NOMO-1 (cell line): ENCODE data around the gene RBM20.
"Not testable (repeated sequence)": the region's sequence is repeated elsewhere in the genome, so short reads cannot be mapped to it uniquely, and the experiment has no call there.

Source experiments
- DNase-seq, 2 experiments: peaks; one replicate each; lab custom pipeline; 2025; ENCODE audit not compliant: unreplicated experiment in 2 of 2; lab: John Stamatoyannopoulos, UW

Gene RBM20

GRCh38 chr10:110643653-110644597 is at the start of gene RBM20:
Gene RBM20 (plus strand): TSS chr10:110644336. CDS start chr10:110644455, 119 bp downstream.
- no peak for DNase-seq

DNA sequence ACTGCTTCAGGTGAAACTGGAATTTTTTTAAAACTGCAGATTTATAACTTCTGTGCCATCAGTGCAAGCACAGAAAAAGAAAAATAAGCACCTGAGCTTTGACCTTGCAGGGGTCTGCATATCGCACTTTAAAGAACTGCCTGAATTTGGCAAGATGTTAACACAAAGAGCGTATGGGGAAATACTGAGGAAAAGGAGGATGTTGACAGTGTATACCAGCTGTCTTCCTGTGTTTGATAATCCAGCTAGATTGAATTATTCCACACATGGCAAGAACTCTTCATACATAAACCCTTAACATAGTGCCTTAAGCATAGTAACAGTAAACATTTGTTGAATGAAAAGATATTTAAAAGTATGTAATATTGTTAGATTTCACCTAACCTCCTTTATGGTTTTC is 46.7 kb upstream of the RBM20 start:
- DNase-seq, result no peak

DNA sequence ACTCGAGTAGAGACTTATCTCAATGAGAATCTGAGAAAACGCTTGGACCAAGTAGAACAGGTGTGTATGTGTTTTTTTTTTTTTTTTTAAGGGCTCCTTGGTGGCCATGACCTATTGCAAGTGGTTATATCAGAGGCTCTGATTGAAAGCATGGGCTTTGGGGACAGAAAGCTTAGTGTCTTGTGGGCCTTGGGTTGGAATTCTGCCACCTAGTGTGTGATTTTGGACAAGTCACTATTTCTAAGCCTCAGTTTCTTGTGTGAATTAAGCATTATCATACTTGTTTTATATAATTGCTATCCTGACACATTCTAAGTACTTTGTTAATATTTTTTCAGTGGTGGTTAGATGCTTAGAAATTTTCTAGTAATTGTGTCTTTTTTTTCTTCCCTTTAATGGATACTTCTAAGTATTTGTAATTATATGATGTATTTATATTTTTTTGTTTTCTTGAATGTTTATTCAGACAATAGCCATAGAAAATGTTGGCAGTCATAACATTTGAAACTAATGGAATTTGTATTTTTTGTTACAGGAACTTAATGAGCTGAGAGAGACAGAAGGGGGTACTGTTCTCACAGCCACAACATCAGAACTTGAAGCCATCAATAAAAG is 43.5 kb upstream of the RBM20 start:
- DNase-seq, result peak; percentile 23 to 32

- no peak for DNase-seq
Measured at GRCh38 chr10:110601581-110601980, 42.6 kb upstream of the RBM20 start.

DNA sequence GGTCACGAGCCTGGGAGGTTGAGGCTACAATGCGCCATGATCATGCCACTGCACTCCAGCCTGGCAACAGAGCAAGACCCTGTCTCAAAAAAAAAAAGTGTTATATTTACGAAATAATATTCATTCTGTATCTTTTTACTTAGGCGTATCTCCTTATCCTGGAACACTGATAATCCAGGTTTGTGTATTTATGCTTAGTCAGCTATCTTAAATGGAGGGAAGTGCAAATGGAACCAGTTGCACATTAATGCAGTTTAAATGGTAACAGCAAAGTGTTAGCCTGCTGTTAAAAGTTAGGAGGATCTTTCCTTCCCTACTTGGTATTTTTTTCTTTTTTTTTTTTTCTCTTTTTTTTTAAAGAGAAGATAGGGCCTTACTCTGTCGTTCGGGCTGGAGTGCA is 36.0 kb upstream of the RBM20 start:
- DNase-seq, result no peak

DNA sequence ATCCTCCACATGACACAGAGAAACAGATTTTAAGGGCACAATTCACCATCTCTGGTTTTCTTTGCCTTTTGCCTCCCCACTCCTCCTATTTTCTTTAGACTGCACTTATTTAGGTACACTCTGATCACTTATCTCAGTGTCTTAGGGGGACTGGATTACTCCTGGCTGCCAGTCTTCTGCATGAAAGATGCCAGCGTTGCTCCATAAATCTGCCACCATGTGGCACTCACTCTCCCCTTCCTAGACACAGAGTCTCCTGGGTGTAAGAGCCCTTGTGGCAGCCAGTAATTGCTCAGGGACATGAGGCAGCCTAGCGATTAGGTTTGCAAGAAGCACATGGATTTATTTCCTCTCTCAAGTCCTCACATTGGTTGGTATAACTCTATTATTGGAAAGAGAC is 34.5 kb upstream of the RBM20 start:
- DNase-seq, result no peak

GRCh38 chr10:110610308-110610774 is 33.8 kb upstream of the RBM20 start:
- DNase-seq, result peak; percentile 69 to 71

DNA sequence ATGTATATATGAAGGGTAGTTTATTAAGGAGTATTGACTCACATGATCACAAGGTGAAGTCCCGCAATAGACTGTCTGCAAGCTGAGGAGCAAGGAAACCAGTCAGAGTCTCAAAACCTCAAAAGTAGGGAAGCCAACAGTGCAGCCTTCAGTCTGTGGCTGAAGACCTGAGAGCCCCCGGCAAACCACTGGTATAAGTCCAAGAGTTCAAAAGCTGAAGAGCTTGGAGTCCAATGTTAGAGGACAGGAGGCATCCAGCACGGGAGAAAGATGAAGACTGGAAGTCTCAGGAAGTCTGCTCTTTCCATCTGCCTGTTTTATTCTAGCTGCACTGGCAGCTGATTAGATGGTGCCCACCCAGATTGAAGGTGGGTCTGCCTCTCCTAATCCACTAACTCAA is 33.4 kb upstream of the RBM20 start:
- not testable (repeated sequence) for DNase-seq

DNA sequence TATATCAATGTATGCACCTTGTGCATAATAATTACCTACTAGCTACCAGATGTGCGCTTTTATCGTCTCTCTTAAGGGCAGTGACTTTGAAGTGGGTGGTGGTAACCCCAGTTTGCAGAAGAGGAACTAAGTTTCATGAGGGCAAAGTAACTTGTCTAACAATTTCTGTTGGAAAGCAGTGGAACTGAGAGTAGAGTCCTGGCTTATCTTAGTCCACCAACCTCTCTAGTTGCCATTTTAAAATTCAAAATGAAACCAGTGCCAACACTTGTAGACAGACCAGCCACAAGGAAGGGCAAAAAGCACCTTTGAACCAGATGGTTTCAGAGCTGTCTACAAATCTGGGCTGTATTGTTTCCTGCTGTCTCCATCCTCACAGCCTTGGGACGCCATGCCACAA is 32.0 kb upstream of the RBM20 start:
- DNase-seq, result peak; percentile 1 to 36

GRCh38 chr10:110612629-110613028 is 31.5 kb upstream of the RBM20 start:
- DNase-seq, result no peak

- DNase-seq, result peak; percentile 59 to 70
Measured at GRCh38 chr10:110613341-110613995, 30.7 kb upstream of the RBM20 start.

- DNase-seq, result no peak
Measured at GRCh38 chr10:110613996-110614495, 30.1 kb upstream of the RBM20 start.

DNA sequence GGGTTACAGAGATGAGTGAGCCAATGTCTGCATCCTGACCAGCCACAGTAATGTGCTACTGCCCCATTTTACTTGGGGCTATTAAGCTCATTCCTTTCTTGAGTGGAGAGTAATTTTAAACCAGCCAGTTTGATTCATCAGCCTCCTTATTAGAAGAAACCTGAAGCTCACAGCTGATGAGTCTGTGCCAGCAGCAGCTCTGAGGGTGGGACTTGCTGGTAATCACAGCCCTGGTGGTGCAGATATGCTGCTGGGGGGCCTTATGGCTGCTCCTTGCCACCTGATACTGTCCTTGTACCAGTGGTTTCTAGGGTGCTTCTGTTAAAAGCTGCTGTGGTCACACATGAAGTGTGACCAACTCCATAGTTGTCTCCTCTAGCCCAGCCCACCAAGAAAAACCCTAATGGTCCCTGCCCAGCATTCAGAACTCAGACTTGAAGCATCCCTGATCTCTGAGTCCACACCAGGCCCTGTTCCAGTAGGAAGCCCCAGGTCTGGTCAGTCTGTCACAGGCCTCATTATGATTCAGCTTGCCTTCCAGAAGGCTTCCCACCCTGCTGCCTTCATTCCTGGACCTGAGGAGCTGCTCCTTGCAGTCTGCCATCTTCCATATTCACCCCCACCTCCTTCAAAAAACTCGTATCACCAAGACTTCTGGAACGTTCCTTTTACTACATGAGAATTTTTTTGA is 28.9 kb upstream of the RBM20 start:
- no peak for DNase-seq

GRCh38 chr10:110616493-110617033 is 27.6 kb upstream of the RBM20 start:
- no peak for DNase-seq

- no peak for DNase-seq
Measured at GRCh38 chr10:110617425-110618229, 26.5 kb upstream of the RBM20 start.

DNA sequence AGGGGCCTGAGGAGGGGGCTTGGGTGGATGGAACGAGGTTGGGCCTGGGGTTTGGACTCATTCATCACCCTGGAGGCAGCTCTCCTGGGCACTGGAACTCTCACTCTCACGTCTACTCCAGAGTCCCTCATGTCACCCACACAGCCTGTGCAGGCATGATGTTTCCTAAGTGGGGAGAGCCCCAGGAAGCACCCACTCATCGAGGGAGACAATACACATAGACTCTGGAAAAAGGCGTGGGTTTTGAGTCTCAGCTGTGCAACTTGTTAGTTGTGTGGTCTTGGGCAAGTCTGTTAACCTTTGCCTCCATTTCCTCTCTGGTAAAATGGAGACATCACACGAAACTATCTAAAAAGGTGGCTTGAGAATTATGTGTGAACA is 25.9 kb upstream of the RBM20 start:
- no peak for DNase-seq

DNA sequence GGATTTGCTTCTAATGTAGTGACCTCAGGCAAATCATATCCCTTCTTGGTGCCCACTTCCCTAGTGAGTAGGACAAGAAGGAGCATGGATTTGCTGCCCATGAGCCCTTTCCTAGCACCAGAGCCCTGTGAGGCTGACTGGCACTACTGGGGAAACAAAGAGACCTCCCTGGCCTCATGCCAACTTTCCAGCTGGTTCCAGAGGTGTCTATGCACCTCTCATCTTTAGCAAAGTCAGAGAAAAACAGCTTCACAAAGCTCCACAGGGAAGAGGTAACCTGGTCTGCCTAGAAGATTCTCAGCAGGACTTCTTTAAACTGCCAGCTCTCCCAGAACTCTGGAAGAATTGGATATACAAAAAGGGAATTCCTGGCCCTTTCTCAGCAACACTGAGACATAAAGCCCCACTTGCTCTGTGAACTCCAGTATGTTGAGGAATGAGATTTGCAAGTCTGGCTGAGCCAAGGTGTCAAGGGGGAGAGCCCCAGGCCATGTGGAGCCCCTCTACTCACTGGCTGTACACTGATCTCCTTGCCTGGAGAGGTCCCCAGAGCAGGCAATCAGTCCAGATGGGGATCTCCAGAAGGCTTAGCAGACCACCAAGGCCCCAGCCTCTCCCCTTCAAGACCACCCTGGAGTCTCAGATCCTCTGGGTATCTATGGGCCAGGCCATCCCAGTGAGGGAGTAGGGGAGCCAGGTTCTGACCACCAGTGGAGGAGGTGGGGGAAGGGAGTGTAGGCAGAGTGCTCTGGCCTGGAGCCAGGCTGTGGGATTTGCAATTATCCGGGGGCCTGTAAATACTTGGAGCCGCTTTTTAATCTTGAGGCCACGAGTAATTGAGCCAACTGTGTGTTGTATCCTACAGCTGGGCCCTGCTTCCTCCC is 24.4 kb upstream of the RBM20 start:
- DNase-seq, result no peak

- no peak for DNase-seq
Measured at GRCh38 chr10:110620398-110620719, 23.8 kb upstream of the RBM20 start.

DNA sequence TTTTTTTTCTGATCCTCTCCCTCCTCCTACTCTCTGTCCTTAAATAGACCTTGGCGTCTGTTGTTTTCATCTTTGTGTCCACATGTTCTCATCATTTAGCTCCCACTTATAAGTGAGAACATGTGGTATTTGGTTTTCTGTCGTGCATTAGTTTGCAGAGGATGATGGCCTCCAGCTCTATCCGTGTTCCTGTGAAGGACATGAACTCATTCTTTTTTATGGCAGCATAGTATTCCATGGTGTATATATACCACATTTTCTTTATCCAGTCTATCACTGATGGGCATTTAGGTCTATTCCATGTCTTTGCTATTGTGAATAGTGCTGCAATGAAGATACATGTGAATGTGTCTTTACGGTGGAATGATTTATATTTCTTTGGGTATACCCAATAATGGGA is 20.8 kb upstream of the RBM20 start:
- DNase-seq, result not testable (repeated sequence)
